ENCODE results near the gene DSTN.

DSTN gene

DNA sequence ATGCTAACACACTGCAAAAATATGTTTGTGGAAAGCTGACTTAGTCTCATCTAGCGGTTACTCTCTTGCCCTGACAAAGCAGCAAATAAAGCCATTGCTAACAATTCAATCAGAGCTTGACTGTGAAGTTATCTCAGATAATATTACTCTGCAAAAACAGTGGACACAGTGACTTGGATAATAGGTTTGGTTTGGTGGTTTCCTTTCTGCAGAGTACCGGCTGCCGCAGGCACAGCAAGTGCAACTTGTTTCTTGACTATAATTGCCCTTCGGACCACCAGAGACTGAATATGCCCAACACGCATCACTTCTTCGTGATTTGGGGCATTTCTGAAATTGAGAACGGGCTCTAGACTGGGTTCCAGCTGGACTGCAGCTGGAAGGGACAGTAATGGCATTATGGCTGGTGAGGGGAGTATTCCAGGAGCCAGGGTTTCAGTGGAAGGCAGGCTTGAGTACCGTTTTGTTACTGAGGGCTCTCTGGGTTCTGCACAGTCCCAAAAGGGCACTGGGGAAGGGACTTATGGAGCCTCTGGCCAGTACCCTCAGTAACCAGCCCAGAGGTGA lies 40.0 kb downstream of the DSTN start:
- Histone ChIP-seq H3K4me3 (ENCODE audit: insufficient read depth, low read depth, low read length) (no peak overlapping the region), H3K4me1 (ENCODE audit: control insufficient read depth, insufficient read depth, low read length) (peaks cover 6% of the 10 kb centered on the region), H3K9me3 (ENCODE audit: control insufficient read depth, low read length) (no peaks in the 10 kb centered on the region), H3K36me3 (ENCODE audit: control insufficient read depth, insufficient read depth, low read length) (peaks cover 4% of the 10 kb centered on the region), H3K27me3 (ENCODE audit: control insufficient read depth, insufficient read depth, low read length, poor library complexity, severe bottlenecking) (no peaks in the 10 kb centered on the region), H3K27ac (ENCODE audit: insufficient read depth, low read depth, low read length, poor library complexity, severe bottlenecking) (no peak overlapping the region)
- 95% methylated on average over 8 of the region's 8 CpGs for WGBS, 2 experiments

DNA sequence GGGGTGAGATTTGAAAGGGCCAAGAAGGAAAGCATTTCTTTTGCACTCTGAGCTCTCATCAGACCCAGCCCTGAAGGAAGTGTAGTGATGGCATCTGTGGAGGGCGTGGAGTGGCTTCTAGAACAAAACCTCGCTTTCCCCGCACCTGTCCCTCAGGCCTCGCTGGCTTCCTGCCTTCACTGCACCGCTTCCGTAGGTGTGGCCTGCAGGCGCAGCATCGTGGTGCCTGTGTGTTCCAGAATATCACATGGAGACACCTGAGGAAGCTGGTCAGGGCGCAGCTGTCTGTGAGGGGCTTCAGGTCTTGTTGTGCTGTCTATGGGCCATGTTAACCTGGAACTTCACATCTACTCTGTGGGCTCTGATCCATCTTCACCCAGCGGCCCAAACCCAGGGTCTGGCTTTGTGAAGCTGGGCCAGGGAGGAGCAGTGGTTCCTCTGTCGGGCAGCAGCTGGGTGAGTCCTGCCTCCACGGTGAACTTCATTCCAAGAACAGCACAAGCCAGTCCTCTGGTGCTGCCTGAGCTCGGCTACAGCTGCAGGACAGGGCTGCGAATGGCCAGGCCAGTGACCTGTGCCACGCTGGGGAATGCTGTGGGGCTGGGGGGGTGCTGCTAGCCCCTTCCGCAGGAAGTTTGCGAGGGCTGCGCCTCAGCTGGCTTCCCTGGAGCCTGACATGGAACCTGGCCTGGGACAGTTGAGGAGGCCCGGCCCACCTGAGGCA lies 40.9 kb downstream of the DSTN start:
- Histone ChIP-seq H3K27me3 (ENCODE audit: control insufficient read depth, insufficient read depth, low read length, poor library complexity, severe bottlenecking) (no peaks in the 10 kb centered on the region), H3K4me1 (ENCODE audit: control insufficient read depth, insufficient read depth, low read length) (peaks cover 6% of the 10 kb centered on the region), H3K9me3 (ENCODE audit: control insufficient read depth, low read length) (no peaks in the 10 kb centered on the region), H3K36me3 (ENCODE audit: control insufficient read depth, insufficient read depth, low read length) (no peaks in the 10 kb centered on the region), H3K4me3 (ENCODE audit: insufficient read depth, low read depth, low read length) (no peak overlapping the region), H3K27ac (ENCODE audit: insufficient read depth, low read depth, low read length, poor library complexity, severe bottlenecking) (no peak overlapping the region)
- 93% methylated on average over 19 of the region's 19 CpGs for WGBS, 2 experiments

DNA sequence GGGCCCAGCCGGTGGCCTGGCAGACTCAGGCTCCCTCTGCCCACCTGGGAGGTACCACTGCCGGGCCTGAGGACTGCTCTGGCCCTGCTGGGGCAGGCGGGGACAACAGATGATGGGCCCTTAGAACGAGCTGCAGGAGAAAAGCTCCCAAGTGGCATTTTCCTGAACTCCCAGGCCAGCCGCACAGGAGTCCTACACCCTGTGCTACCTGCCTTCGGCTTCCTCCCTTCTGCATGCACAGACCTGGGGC lies 41.3 kb downstream of the DSTN start:
- Histone ChIP-seq H3K36me3 (ENCODE audit: control insufficient read depth, insufficient read depth, low read length) (no peaks in the 10 kb centered on the region), H3K4me1 (ENCODE audit: control insufficient read depth, insufficient read depth, low read length) (peaks cover 6% of the 10 kb centered on the region), H3K27ac (ENCODE audit: insufficient read depth, low read depth, low read length, poor library complexity, severe bottlenecking) (no peak overlapping the region), H3K4me3 (ENCODE audit: insufficient read depth, low read depth, low read length) (no peak overlapping the region), H3K9me3 (ENCODE audit: control insufficient read depth, low read length) (no peaks in the 10 kb centered on the region), H3K27me3 (ENCODE audit: control insufficient read depth, insufficient read depth, low read length, poor library complexity, severe bottlenecking) (no peaks in the 10 kb centered on the region)
- 70 to 72% methylated on average over 6 of the region's 6 CpGs for WGBS, 2 experiments

DNA sequence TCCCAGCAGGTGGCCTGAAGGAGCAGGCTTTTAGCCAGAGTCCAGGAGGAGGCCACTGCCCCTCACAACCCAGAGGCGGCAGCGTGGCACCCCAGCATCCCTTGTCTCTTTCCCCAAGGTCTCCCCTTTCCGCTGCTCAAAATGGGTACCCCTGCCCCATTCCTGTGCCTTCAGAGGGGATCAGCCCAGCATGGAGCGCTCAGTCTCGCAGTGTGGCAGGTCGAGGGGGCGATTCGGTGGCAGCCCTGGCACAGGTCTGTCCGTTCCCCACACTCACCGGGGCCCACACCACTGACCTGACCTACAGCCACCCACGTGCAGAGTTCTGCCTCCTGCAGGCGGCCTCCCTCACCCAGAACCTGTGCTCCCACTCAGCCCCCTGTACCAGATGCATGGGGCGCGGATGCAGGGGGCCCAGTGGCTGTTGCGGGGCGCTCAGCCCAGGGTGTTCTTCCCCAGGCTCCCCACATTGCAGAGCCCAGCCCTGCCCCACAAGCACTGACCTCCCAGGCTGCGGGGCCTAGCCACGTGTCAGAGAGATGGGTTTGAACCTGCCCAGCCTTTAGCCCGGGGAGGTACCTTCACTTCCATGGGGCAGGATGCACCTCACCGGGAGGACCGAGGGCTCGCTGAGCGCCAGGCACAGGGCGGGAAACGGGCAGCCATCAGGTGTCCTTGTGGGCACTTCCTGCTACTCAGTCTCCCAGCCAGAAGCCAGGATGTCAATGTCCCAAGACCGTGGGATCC lies 41.8 kb downstream of the DSTN start:
- no peaks in the 10 kb centered on the region for H3K9me3 ChIP-seq (ENCODE audit: control insufficient read depth, low read length)
- H3K36me3 ChIP-seq (ENCODE audit: control insufficient read depth, insufficient read depth, low read length): no peaks in the 10 kb centered on the region
- H3K4me1 ChIP-seq (ENCODE audit: control insufficient read depth, insufficient read depth, low read length): peaks cover 6% of the 10 kb centered on the region
- no peak overlapping the region for H3K4me3 ChIP-seq (ENCODE audit: insufficient read depth, low read depth, low read length)
- H3K27ac ChIP-seq (ENCODE audit: insufficient read depth, low read depth, low read length, poor library complexity, severe bottlenecking): no peak overlapping the region
- WGBS, 2 experiments: 91 to 93% methylated on average over 26 of the region's 26 CpGs
- H3K27me3 ChIP-seq (ENCODE audit: control insufficient read depth, insufficient read depth, low read length, poor library complexity, severe bottlenecking): no peaks in the 10 kb centered on the region

DNA sequence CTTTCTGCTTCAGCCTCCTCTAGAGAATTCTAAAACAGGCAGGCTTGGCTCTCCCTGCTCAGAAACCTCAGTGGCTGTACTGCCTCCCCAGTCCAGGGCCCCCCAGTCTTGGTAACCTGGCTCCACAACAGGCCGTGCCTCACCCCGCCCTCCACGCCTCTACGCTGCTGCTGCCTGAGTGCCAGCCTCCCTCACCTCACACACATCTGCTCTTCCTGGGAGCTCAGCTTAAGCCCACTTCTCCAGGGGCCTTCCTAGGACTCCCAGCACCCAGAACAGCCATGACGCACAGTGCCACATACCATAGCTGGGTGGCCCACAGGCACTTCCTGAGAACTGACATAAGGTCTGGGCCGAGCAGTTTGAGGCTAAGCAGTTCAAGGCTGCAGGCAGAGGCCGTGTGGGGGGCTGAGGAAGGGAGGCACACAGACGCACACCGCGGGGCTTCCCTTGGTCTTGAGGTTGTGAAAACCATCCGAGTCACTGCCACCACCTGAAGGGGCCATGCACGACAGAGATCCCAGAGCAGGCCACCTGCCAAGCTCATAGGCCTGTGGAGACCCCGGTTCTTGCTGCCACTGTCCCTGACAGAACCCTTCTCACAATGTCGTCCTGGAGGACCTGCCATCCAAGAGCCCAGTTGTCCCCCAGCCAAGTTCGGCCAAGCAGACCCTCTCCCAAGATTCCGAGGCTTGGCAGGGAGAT lies 42.6 kb downstream of the DSTN start:
- no peaks in the 10 kb centered on the region for H3K36me3 ChIP-seq (ENCODE audit: control insufficient read depth, insufficient read depth, low read length)
- no peaks in the 10 kb centered on the region for H3K9me3 ChIP-seq (ENCODE audit: control insufficient read depth, low read length)
- no peaks in the 10 kb centered on the region for H3K27me3 ChIP-seq (ENCODE audit: control insufficient read depth, insufficient read depth, low read length, poor library complexity, severe bottlenecking)
- H3K27ac ChIP-seq (ENCODE audit: insufficient read depth, low read depth, low read length, poor library complexity, severe bottlenecking): no peak overlapping the region
- WGBS, 2 experiments: 90 to 92% methylated on average over 16 of the region's 16 CpGs
- peaks cover 6% of the 10 kb centered on the region for H3K4me1 ChIP-seq (ENCODE audit: control insufficient read depth, insufficient read depth, low read length)
- no peak overlapping the region for H3K4me3 ChIP-seq (ENCODE audit: insufficient read depth, low read depth, low read length)

DNA sequence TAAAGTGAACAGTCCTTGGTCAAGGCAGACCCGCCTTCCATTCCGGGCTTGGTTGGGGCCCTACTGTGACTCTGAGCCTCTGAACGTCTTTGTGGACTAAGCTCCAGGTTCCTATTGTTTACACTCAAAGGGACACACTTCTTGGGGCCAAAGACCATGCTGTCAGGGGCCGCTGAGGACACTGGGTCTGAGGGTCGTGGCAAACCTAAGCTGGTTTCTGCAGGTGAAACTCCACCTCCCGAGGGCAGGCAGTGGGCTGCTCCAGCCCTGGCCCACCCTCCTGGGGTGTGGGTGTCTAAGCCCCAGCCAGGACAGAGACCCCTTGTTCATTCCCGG lies 43.1 kb downstream of the DSTN start:
- Histone ChIP-seq H3K36me3 (ENCODE audit: control insufficient read depth, insufficient read depth, low read length) (no peaks in the 10 kb centered on the region), H3K9me3 (ENCODE audit: control insufficient read depth, low read length) (no peaks in the 10 kb centered on the region), H3K27me3 (ENCODE audit: control insufficient read depth, insufficient read depth, low read length, poor library complexity, severe bottlenecking) (no peaks in the 10 kb centered on the region), H3K4me3 (ENCODE audit: insufficient read depth, low read depth, low read length) (no peak overlapping the region), H3K4me1 (ENCODE audit: control insufficient read depth, insufficient read depth, low read length) (peaks cover 6% of the 10 kb centered on the region), H3K27ac (ENCODE audit: insufficient read depth, low read depth, low read length, poor library complexity, severe bottlenecking) (no peak overlapping the region)
- 72% methylated on average over 7 of the region's 7 CpGs for WGBS, 2 experiments

DNA sequence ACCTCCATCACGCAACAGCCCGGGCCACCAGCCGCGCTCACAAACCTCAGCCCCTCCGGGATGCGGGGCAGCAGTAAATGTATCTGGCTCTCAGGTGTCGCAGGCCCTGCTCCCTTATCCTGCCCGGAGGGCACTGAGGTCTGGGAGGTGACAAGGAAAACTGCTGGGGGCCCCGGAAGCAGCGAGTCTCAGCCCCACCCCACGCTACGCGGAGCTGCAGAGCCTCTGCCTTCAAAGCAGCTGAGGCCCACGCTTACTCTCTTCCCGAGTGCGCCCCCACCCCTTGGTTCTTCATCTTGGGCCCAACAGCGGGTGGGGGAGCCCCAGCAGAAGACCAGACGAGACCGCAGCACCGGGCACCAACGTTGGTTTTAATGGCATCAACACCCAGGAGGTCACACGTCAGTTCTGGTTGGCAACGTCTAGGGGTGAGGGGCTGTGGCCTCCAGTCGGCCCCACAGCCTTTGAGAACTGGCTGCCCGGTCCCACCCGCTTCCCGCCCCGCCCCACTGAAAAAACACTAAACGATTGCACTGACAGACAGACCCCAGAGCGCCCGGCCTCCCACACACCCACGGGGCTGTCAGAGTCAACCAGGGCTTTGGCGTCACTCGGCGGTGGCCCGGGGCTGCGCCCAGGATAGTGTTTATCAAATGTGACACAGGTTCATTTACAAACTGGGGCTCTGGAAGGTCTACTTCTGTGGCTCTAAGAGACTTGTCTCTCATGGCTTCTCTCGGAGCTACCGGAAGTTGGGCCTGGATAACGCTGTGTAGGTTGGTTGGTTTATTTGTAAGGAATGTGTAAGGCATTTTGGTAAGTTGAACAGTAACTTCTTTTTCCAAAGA lies 43.7 kb downstream of the DSTN start:
- Histone ChIP-seq H3K4me3 (ENCODE audit: insufficient read depth, low read depth, low read length) (no peak overlapping the region), H3K36me3 (ENCODE audit: control insufficient read depth, insufficient read depth, low read length) (no peaks in the 10 kb centered on the region), H3K9me3 (ENCODE audit: control insufficient read depth, low read length) (no peaks in the 10 kb centered on the region), H3K27me3 (ENCODE audit: control insufficient read depth, insufficient read depth, low read length, poor library complexity, severe bottlenecking) (no peaks in the 10 kb centered on the region), H3K27ac (ENCODE audit: insufficient read depth, low read depth, low read length, poor library complexity, severe bottlenecking) (no peak overlapping the region), H3K4me1 (ENCODE audit: control insufficient read depth, insufficient read depth, low read length) (peaks cover 6% of the 10 kb centered on the region)
- 88 to 90% methylated on average over 40 of the region's 40 CpGs for WGBS, 2 experiments

DNA sequence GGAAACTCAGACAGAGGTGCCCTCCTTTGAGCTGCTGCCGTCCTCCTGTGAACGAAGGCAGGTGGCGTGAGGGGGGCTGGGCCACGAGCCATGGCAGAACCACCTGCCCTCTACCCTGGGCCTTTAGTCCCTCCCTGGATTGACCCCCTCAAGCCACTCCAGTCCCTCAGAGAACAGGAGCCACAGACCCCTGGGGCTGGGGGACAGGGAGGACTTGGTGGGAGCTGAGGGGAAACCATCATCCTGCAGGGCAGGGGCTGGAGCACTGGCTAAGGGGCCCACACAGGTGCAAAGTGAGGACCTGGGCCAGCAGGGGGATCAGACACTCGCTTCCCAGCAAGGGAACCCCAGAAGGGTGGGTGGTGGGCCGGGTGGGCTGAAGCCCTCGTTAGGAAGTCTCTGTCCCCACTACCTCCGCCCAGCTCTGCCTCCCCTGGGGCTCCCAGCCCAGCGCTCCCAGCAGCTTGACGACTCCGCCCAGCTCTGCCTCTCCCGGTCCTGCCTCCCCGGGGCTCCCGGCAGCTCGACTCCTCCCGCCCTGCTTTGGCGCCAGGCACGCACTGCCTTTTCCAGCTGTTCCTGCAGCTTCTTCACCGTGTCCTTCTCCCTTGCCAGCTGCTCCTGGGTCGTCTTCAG lies 44.4 kb downstream of the DSTN start:
- H3K27ac ChIP-seq (ENCODE audit: insufficient read depth, low read depth, low read length, poor library complexity, severe bottlenecking): no peak overlapping the region
- no peaks in the 10 kb centered on the region for H3K27me3 ChIP-seq (ENCODE audit: control insufficient read depth, insufficient read depth, low read length, poor library complexity, severe bottlenecking)
- H3K4me3 ChIP-seq (ENCODE audit: insufficient read depth, low read depth, low read length): no peak overlapping the region
- peaks cover 6% of the 10 kb centered on the region for H3K4me1 ChIP-seq (ENCODE audit: control insufficient read depth, insufficient read depth, low read length)
- no peaks in the 10 kb centered on the region for H3K9me3 ChIP-seq (ENCODE audit: control insufficient read depth, low read length)
- peaks cover 2% of the 10 kb centered on the region for H3K36me3 ChIP-seq (ENCODE audit: control insufficient read depth, insufficient read depth, low read length)
- 75 to 76% methylated on average over 20 of the region's 20 CpGs for WGBS, 2 experiments

DNA sequence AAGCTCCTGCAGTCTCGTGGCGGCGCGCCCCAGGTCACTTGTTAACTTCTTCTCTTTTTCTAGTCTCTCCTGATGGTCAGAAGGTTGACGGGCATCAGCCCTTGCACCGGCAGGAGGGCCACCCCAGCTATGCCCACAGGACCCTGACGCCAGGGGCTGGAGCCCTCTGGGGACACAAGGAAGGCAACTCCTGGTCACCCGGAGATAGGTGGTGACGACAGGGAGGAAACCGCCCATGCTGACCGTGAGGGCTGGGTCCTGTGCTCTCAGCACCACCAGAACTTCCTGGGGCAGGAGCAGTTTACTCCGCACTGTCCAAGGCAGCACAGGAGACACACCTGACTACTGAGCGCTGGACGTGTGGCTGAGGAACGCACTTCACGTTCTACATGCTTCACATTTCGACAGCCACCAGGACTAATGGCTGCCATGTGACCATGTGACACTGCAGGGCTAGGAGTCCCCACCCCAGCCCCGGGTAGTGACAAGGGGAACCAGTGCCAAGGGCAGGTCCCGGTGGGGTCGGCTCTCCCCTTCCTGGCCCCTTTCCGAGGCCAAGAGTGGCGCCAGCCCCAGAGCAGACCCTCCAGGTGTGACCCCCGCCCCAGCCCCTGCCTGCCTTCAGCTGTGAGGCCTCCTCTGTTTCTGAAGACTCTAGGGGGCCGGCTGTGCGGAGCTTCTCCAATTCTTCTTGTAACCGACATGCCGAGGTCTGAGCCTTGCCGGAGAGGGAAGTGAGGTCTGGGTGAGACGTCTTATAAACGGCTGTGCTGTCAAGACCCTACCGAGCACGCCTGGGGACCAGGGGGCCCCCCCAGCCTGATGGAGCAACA lies 45.2 kb downstream of the DSTN start:
- no peak overlapping the region for H3K4me3 ChIP-seq (ENCODE audit: insufficient read depth, low read depth, low read length)
- no peak overlapping the region for H3K27ac ChIP-seq (ENCODE audit: insufficient read depth, low read depth, low read length, poor library complexity, severe bottlenecking)
- no peaks in the 10 kb centered on the region for H3K27me3 ChIP-seq (ENCODE audit: control insufficient read depth, insufficient read depth, low read length, poor library complexity, severe bottlenecking)
- H3K36me3 ChIP-seq (ENCODE audit: control insufficient read depth, insufficient read depth, low read length): peaks cover 6% of the 10 kb centered on the region
- H3K9me3 ChIP-seq (ENCODE audit: control insufficient read depth, low read length): no peaks in the 10 kb centered on the region
- H3K4me1 ChIP-seq (ENCODE audit: control insufficient read depth, insufficient read depth, low read length): peaks cover 6% of the 10 kb centered on the region
- 94 to 95% methylated on average over 32 of the region's 32 CpGs for WGBS, 2 experiments

All from ectodermal cell (in vitro differentiated cells).